T-helper 17 cell (primary cell): Measurements from ENCODE around the gene SLC6A18. TPM values are rescaled to one million over a fixed set of nuclear protein-coding genes. Genes with fewer than 3 reads are reported as not detected.
"Not testable (repeated sequence)": the region's sequence is repeated elsewhere in the genome, so short reads cannot be mapped to it uniquely, and the experiment has no call there.

Experiments
- ATAC-seq: fragments of 150-1000 bp; cut with Tn5 transposase; 2 replicates; pipeline ENCODE4 v1.10.0; 2021; ENCODE audit warnings: mild to moderate bottlenecking, moderate library complexity
- DNase-seq, 3 donors: peaks; one replicate each; pipeline versions ENCODE4 v3.0.0 to v3.0.0-alpha.2; 2020 to 2021
- H3K9me3 ChIP-seq: one replicate; pipeline ENCODE4 v1.7.0; 2013; ENCODE audit warnings: low read length, mild to moderate bottlenecking; ENCODE audit not compliant: control insufficient read depth, poor library complexity, severe bottlenecking
- H3K27ac Mint-ChIP-seq: one replicate; pipeline ENCODE4 v1.8.0; 2022; ENCODE audit warnings: mild to moderate bottlenecking, moderate library complexity, mixed read lengths
- H3K27me3 Mint-ChIP-seq: one replicate; pipeline ENCODE4 v1.8.0; 2022; ENCODE audit warnings: mixed read lengths
- H3K36me3 Mint-ChIP-seq: one replicate; pipeline ENCODE4 v1.8.0; 2022; ENCODE audit warnings: low read depth, mixed read lengths
- H3K4me1 Mint-ChIP-seq: one replicate; pipeline ENCODE4 v1.8.0; 2022; ENCODE audit warnings: mild to moderate bottlenecking, mixed read lengths
- H3K4me3 Mint-ChIP-seq: one replicate; pipeline ENCODE4 v1.8.0; 2022; ENCODE audit warnings: mild to moderate bottlenecking, moderate library complexity, mixed read lengths
- total RNA-seq, 4 donors: library from RNA in 2 of 4; stranded (reverse) in 2 of 4; gene quantifications; one replicate each; pipeline ENCODE4 v1.2.3 and lab custom pipeline; 2022 to 2026

SLC6A18 gene
- total RNA-seq, 2 donors from 2014 or later: not detected

DNA sequence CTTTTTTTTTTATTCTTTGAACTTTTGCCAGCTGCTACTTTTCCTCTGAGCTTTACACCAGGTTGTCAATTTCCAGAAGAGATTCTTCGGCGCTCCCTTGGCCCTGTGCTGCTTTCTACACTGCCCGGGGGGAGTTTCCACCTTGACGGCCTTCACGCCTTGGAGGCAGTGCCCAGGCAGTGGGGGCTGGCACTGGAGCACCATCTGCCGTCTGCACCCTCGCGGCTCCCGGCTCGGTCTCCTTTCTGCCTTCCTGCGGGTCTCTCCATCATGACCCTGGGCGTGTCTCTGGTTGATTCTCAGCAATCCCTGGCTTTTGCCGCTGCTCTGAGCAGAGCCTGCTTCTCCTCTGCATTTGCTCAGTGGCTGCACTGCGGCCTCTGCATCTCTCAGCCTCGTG is 2.9 kb downstream of the SLC6A18 start:
- H3K36me3 Mint-ChIP-seq: peaks cover 3% of the 10 kb centered on the region
- ATAC-seq: no peak
- no peaks in the 10 kb centered on the region for H3K9me3 ChIP-seq
- peaks cover 35% of the 10 kb centered on the region for H3K27me3 Mint-ChIP-seq
- no peak overlapping the region for H3K27ac Mint-ChIP-seq
- H3K4me3 Mint-ChIP-seq: no peak overlapping the region
- no peak for DNase-seq
- H3K4me1 Mint-ChIP-seq: peaks cover 3% of the 10 kb centered on the region

DNA sequence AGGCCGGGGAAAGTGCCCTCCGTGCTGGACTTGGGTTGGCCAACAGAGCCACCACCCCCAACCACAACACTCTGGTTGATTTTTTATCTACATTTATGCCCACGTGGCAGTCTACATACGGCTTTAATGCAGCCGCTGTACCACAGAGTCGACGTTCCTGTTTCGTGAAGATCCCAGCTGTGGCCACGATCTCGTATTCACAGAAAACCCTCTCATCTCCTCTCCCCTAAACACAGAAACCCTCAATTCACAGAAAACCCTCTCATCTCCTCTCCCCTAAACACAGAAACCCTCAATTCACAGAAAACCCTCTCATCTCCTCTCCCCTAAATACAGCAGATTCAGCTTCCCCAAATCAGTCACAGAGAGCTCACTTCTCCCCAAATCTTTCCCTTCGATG is 3.8 kb downstream of the SLC6A18 start:
- not testable (repeated sequence) for ATAC-seq, H3K27ac Mint-ChIP-seq, H3K9me3 ChIP-seq, H3K4me3 Mint-ChIP-seq, DNase-seq, H3K4me1 Mint-ChIP-seq, H3K36me3 Mint-ChIP-seq
- peaks cover 36% of the 10 kb centered on the region for H3K27me3 Mint-ChIP-seq

DNA sequence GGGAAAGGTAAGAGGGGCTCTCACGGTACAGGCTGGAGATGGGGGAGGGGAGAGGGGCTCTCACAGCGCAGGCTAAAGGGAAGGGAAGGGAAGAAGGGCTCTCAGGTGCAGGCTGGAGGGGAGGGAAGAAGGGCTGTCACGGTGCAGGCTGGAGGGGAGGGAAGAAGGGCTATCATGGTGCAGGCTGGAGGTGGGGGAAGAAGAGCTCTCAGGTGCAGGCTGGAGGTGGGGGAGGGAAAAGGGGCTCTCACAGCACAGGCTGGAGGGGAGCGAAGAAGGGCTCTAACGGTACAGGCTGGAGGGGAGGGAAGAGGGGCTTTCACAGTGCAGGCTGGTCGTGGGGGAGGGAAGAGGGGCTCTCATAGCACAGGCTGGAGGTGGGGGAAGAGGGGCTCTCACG is 4.6 kb downstream of the SLC6A18 start:
- Mint-ChIP-seq H3K4me1 (no peaks in the 10 kb centered on the region), H3K36me3 (peaks cover 3% of the 10 kb centered on the region), H3K4me3 (no peak overlapping the region), H3K27me3 (peaks cover 36% of the 10 kb centered on the region), H3K27ac (no peak overlapping the region)
- no peak for DNase-seq
- no peak for ATAC-seq
- no peaks in the 10 kb centered on the region for H3K9me3 ChIP-seq

DNA sequence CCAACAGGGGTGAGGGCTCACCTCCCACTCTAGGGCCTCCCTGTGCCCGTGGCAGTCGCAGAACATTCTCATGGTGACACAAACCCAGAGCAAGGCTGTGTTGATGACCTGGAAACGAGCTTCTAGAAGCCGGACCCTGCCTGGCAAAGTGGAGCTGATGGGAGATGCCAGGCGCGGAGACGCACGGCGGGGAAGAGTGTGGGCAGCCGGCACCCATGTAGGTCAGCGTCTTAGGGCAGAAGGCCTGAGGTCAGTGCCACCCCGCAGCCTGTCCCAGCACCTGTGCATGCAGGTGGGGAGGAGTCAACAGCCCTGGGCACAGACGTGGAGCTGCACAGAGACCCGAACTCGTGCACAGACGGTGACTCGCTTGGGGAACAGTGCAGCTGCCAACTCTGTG is 5.4 kb downstream of the SLC6A18 start:
- no peaks in the 10 kb centered on the region for H3K9me3 ChIP-seq
- H3K4me3 Mint-ChIP-seq: no peak overlapping the region
- ATAC-seq: no peak
- no peak overlapping the region for H3K27ac Mint-ChIP-seq
- peaks cover 36% of the 10 kb centered on the region for H3K27me3 Mint-ChIP-seq
- H3K36me3 Mint-ChIP-seq: peaks cover 3% of the 10 kb centered on the region
- H3K4me1 Mint-ChIP-seq: no peaks in the 10 kb centered on the region
- no peak for DNase-seq

DNA sequence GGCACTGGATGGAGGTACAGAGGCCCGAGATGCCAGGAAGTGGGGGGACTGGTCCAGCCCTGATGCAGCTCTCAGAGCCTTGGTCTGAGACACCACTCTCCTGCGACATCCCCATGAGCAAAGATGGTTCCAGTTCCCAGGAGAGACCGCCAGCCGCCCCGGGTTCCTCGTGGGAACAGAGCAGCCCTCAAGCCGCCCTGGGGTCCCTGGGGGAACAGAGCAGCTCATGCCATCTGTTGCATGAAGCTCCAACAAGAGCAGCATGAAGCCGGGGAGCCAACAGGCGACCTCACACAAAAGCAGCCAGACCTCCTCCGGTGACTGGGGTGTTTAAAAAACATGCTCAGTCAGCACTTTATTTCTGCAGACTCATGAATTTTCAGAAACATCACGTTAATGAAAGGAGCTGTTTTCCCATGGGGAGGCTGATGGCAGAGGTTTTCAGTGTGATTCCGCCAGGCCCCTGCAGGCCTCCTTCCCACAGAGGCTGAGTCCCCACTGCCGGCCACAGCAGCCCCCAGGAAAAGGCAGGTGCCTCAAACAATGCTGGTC is 6.2 kb downstream of the SLC6A18 start:
- no peaks in the 10 kb centered on the region for H3K9me3 ChIP-seq
- Mint-ChIP-seq H3K4me3 (no peak overlapping the region), H3K27me3 (peaks cover 36% of the 10 kb centered on the region), H3K36me3 (peaks cover 3% of the 10 kb centered on the region), H3K27ac (no peak overlapping the region), H3K4me1 (no peaks in the 10 kb centered on the region)
- DNase-seq (no peak), ATAC-seq (no peak)

DNA sequence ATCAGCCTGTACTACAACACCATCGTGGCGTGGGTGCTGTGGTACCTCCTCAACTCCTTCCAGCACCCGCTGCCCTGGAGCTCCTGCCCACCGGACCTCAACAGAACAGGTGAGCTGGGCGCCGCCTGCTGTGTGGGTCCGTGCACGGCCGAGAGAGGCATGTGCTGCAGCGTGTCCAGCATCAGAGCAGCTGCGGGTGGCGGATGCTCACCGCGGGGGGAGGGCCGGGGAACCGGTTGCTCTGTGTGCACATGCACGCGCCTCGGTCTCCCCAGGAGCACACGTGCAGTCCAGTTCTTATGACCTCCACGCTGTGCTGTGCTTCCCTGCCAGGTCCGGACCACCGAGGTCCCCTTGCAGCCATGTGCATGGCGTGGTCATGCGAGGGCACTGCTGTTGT is 7.6 kb downstream of the SLC6A18 start:
- DNase-seq (no peak), ATAC-seq (no peak)
- Mint-ChIP-seq H3K4me1 (no peaks in the 10 kb centered on the region), H3K36me3 (peaks cover 3% of the 10 kb centered on the region), H3K27ac (no peak overlapping the region), H3K27me3 (peaks cover 33% of the 10 kb centered on the region), H3K4me3 (no peak overlapping the region)
- no peaks in the 10 kb centered on the region for H3K9me3 ChIP-seq

DNA sequence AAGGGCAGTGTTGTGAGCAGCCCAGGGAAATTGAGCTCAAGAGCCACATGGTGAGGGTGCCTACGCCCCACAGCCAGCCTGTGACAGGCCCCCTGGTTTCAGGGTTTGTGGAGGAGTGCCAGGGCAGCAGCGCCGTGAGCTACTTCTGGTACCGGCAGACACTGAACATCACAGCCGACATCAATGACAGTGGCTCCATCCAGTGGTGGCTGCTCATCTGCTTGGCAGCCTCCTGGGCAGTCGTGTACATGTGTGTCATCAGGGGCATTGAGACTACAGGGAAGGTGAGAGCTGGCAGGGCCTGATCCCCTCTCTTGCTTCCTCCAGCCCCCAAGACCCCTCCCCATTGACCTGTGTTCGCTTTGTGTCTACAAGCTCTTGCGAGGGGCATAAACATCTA is 10.2 kb downstream of the SLC6A18 start:
- ATAC-seq (no peak), DNase-seq (no peak)
- H3K27me3 Mint-ChIP-seq: peaks cover 9% of the 10 kb centered on the region
- no peaks in the 10 kb centered on the region for H3K9me3 ChIP-seq
- H3K4me3 Mint-ChIP-seq: no peak overlapping the region
- H3K4me1 Mint-ChIP-seq: no peaks in the 10 kb centered on the region
- no peak overlapping the region for H3K27ac Mint-ChIP-seq
- H3K36me3 Mint-ChIP-seq: peaks cover 2% of the 10 kb centered on the region

DNA sequence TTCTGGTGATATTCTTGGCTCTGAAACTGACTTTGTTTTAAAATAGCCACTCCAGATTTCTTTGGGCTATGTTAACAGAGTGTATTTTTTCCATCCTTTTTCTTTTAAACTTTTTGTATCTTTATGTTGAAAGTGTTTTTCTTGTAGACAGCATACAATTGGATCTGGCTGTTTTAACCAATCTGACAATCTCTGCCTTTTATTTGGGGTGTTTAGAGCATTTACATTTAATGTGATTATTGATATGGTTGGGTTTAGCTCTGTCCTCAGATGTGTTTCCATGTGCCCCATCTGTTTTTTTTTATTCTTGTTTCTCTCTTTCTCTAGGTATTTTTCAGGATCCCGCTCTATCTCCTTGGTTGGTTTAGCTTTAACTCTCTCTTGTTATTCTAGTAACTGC is 10.7 kb downstream of the SLC6A18 start:
- no peaks in the 10 kb centered on the region for H3K4me1 Mint-ChIP-seq
- DNase-seq (no peak), ATAC-seq (no peak)
- no peaks in the 10 kb centered on the region for H3K9me3 ChIP-seq
- peaks cover 4% of the 10 kb centered on the region for H3K36me3 Mint-ChIP-seq
- H3K27me3 Mint-ChIP-seq: peaks cover 6% of the 10 kb centered on the region
- H3K4me3 Mint-ChIP-seq: no peak overlapping the region
- no peak overlapping the region for H3K27ac Mint-ChIP-seq

DNA sequence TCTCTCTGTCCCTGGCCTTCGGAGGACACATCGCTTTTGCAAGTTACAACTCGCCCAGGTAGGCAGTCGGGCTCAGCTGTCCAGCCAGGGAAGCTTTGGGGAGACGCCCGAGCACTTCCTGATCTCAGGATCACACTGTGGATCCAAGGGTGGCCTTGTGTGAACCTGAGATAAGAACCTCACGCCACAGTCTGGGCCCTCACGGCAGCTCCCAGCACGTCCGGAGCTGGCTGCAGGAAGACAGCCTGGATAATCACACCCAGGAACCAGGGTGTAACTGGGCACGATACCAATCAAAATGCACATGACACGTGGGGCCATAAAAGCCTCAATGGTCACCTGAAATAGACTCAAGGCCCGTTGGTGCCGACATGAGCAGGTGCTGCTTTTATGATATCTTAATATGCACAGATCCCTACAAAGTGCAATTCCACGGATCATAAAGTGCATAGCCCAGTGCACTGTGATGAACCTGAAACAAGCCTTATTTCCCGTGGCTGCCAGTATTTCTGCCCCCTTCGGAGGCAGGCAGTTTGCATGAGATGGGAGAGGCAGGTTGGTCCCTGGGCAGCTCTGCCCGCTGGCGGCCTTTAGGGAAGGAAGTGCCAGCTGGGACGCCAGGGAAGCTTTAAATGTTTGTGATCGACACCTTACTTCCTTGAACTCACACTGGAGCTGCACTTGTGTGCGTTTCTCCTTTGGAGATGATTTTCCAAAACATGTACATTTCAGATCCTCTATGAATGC is 14.5 kb downstream of the SLC6A18 start:
- DNase-seq (no peak), ATAC-seq (no peak)
- Mint-ChIP-seq H3K27me3 (peaks cover 5% of the 10 kb centered on the region), H3K4me3 (no peak overlapping the region), H3K27ac (no peak overlapping the region), H3K36me3 (peaks cover 4% of the 10 kb centered on the region), H3K4me1 (no peaks in the 10 kb centered on the region)
- no peaks in the 10 kb centered on the region for H3K9me3 ChIP-seq

DNA sequence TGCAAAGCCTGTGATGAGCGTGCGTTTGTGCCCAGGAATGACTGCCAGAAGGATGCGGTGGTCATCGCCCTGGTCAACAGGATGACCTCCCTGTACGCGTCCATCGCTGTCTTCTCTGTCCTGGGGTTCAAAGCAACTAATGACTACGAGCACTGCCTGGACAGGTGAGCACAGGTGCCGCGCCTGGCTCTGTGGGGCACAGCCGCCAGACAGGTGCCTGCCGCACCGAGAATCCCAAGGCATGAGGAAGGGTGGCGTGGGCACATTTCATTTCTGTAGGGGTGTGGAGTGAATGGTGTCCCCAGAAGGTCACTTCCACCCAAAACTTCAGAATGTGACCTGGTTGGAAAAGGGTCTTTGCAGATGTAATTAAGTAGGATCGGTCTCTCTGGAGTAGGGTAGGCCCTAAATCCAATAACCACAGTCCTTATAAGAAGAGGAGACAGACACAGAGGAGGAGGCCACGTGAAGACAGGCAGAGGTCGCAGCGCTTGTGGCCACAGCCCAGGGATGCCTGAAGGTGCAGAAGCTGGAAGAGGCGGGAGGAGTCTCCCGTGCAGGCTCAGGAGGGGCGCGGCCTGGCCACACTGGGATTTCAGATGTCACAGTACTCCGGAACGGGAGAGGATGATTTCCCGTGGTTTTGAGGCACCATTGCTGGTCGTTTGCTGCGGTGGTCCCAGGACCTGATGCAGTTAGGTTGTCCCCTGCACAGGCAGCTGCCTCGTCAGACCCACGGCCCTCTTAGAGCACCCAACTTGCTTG is 15.5 kb downstream of the SLC6A18 start:
- H3K9me3 ChIP-seq: no peaks in the 10 kb centered on the region
- H3K36me3 Mint-ChIP-seq: peaks cover 4% of the 10 kb centered on the region
- no peak overlapping the region for H3K4me3 Mint-ChIP-seq
- H3K27me3 Mint-ChIP-seq: peaks cover 5% of the 10 kb centered on the region
- no peak overlapping the region for H3K27ac Mint-ChIP-seq
- no peaks in the 10 kb centered on the region for H3K4me1 Mint-ChIP-seq
- ATAC-seq (no peak), DNase-seq (no peak)

DNA sequence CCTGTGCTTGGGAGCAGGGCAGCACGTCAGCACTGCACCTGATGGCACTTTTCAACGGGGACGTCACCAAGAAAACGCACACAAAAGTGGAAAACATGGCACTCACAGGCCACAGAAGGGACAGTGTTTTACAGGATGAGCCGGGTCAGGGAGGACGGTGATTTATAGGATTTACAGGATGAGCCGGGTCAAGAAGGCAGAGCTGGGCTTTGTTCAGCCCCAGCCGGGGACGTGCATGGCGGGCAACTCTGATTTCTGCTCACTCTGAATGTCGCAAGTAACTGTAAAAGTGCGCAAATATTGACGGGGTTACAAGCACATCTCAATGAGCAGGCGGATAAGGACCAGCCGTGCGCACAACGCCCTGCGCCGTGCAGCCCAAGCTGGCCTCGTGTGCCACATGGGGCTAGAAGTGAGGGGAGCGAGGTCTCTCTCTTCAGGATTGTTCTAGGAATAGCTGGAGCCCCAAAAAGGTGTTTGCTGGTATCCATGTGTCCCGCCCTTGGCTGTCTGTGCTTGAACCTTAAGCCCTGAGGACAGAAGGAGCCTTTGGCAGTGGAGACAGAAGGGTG is 16.4 kb downstream of the SLC6A18 start:
- no peak for ATAC-seq
- DNase-seq: no peak
- Mint-ChIP-seq H3K4me3 (no peak overlapping the region), H3K27me3 (peaks cover 5% of the 10 kb centered on the region), H3K36me3 (peaks cover 4% of the 10 kb centered on the region), H3K4me1 (no peaks in the 10 kb centered on the region), H3K27ac (no peak overlapping the region)
- no peaks in the 10 kb centered on the region for H3K9me3 ChIP-seq

DNA sequence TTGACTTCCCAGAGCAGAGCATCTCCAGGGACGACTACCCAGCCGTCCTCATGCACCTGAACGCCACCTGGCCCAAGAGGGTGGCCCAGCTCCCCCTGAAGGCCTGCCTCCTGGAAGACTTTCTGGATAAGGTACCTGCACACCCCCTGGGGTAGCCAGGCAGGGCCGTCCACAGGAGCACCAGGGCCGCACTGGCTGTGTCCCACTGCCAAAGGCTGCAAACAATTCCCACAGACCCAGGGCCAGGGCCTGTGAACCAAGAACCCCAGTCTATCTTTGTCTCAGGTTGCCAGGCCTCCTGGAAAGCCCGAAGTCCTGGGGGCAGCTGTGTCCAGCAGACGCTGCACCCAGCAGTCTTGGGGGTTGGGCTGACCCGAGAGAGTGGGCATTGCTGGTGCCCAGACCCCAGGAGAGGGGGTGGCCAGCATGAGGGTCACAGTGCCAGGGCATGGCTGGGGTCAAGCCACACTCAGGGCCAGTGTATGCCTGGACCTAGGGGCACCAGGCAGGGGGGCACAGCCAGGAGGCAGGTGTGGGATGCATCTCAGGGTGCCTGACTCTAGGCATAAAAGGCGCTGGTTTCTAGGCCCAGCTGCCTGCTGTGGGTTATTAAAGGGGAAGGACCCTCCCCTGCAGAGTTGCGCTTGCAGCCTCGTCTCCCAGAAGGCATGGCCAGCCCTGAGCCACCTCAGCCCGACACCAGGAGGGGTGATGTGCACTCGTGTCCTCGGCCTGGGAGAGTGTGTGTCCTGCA is 17.7 kb downstream of the SLC6A18 start:
- no peaks in the 10 kb centered on the region for H3K4me1 Mint-ChIP-seq
- H3K36me3 Mint-ChIP-seq: peaks cover 4% of the 10 kb centered on the region
- H3K9me3 ChIP-seq: no peaks in the 10 kb centered on the region
- ATAC-seq (no peak), DNase-seq (no peak)
- peaks cover 5% of the 10 kb centered on the region for H3K27me3 Mint-ChIP-seq
- no peak overlapping the region for H3K27ac Mint-ChIP-seq
- no peak overlapping the region for H3K4me3 Mint-ChIP-seq
